Lung (tissue), 12 donors: ENCODE data around the gene IL1RAPL1. TPM values are rescaled to one million over a fixed set of nuclear protein-coding genes. Genes with fewer than 3 reads are reported as not detected.

Experiments
- ATAC-seq: fragments of 200-7000 bp; cut with Tn5 transposase; one replicate; pipeline ENCODE4 v1.9.1; 2020; ENCODE audit warnings: moderate number of reproducible peaks; ENCODE audit not compliant: insufficient read depth, low FRiP score
- DNase-seq, 3 donors: peaks; one replicate each; pipeline ENCODE4 v3.0.0-alpha.2; 2013 to 2017
- H3K27ac ChIP-seq, 2 donors: one replicate each; pipeline ENCODE4 v1.5.1; 2013; ENCODE audit warnings: mild to moderate bottlenecking in 2 of 2, moderate library complexity in 2 of 2, control low read depth in 1 of 2, inconsistent platforms in 1 of 2, low read depth in 1 of 2, low read length in 1 of 2
- H3K27me3 ChIP-seq, 3 donors: one replicate each; pipeline ENCODE4 v1.5.1; 2013; ENCODE audit warnings: low read length in 2 of 3; ENCODE audit not compliant: control insufficient read depth in 3 of 3, insufficient read depth in 3 of 3
- H3K36me3 ChIP-seq, 4 donors: one replicate each; pipeline ENCODE4 v1.5.1; 2013; ENCODE audit warnings: low read length in 4 of 4, mild to moderate bottlenecking in 1 of 4, moderate library complexity in 1 of 4; ENCODE audit not compliant: control insufficient read depth in 4 of 4, insufficient read depth in 4 of 4
- H3K4me1 ChIP-seq, 5 donors: one replicate each; pipeline ENCODE4 v1.5.1; 2013; ENCODE audit warnings: low read length in 5 of 5, mild to moderate bottlenecking in 2 of 5, moderate library complexity in 1 of 5; ENCODE audit not compliant: control insufficient read depth in 5 of 5, insufficient read depth in 5 of 5
- H3K4me3 ChIP-seq: one replicate; pipeline ENCODE4 v1.5.1; 2013; ENCODE audit warnings: mild to moderate bottlenecking, control low read depth, moderate library complexity
- H3K9ac ChIP-seq, 2 donors: one replicate each; pipeline ENCODE4 v1.5.1; 2013; ENCODE audit warnings: low read length in 2 of 2, control low read depth in 1 of 2; ENCODE audit not compliant: insufficient read depth in 1 of 2
- H3K9me3 ChIP-seq, 4 donors: one replicate each; pipeline ENCODE4 v1.5.1; 2013; ENCODE audit warnings: low read length in 3 of 4, mild to moderate bottlenecking in 1 of 4, moderate library complexity in 1 of 4; ENCODE audit not compliant: control insufficient read depth in 4 of 4, insufficient read depth in 3 of 4
- WGBS, 2 donors: extraction: QIAGEN DNeasy Blood & Tissue Kit; methylation state at CpG; one replicate each; pipeline ENCODE4 v1.1.7; 2013; 5-methylcytosine and 5-hydroxymethylcytosine counted together
- polyA plus RNA-seq, 2 donors: library from polyadenylated mRNA; stranded (reverse); fragments of 200-250 nt; gene quantifications; one replicate each; pipeline ENCODE4 v1.2.1, GENCODE V29; 2013
- total RNA-seq, 2 donors: library from RNA; depleted of rRNA in 1 of 2; stranded (reverse); fragments of >200 nt in 1 of 2; gene quantifications; one replicate each; pipeline ENCODE4 v1.2.1, GENCODE V29; 2014 to 2021
- TF ChIP-seq, protein P1 (sequence below): IDR thresholded peaks from 2 replicates; pipeline ENCODE4 v1.5.1; 2012; ENCODE audit warnings: mild to moderate bottlenecking; ENCODE audit errors: control extremely low read depth, extremely low read depth
- donor health status: control.
- donor health status: control.
- donor health status: Bipolar disorder and iron deficiency.
- donor health status: healthy.
- donor health status: DM: yes; HTN: yes; CAD: no.

IL1RAPL1 gene
- total and polyA plus RNA-seq, 4 donors: 2.2 TPM; not detected in 3

DNA sequence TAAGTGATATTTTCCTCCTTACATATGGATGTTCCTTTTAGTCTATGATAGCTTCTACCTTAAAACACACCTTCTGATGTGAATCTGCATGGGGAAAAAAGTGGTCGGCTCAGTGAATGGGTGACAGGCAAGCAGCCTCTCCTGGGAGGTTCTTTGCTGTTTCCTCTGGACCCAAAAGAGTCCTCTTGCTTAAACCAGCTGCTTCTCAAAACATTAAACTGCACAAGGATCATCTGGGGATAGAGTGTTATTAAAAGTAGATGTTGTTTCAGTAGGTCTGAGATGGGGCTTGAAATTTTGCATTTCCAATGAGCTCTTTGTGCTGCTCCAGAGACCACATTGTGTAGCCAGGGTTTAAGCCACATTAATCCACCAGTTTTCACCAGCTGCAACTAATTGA is 452.9 kb downstream of the IL1RAPL1 start:
- Histone ChIP-seq H3K9me3 (no peaks in the 10 kb centered on the region), H3K4me3 (no peak overlapping the region), H3K4me1 (no peaks in the 10 kb centered on the region), H3K27me3 (peaks cover 0 to 6% (median 2%) of the 10 kb centered on the region in 3 donors), H3K9ac (no peak overlapping the region), H3K27ac (no peak overlapping the region), H3K36me3 (no peaks in the 10 kb centered on the region)
- TF ChIP-seq, protein P1, sequence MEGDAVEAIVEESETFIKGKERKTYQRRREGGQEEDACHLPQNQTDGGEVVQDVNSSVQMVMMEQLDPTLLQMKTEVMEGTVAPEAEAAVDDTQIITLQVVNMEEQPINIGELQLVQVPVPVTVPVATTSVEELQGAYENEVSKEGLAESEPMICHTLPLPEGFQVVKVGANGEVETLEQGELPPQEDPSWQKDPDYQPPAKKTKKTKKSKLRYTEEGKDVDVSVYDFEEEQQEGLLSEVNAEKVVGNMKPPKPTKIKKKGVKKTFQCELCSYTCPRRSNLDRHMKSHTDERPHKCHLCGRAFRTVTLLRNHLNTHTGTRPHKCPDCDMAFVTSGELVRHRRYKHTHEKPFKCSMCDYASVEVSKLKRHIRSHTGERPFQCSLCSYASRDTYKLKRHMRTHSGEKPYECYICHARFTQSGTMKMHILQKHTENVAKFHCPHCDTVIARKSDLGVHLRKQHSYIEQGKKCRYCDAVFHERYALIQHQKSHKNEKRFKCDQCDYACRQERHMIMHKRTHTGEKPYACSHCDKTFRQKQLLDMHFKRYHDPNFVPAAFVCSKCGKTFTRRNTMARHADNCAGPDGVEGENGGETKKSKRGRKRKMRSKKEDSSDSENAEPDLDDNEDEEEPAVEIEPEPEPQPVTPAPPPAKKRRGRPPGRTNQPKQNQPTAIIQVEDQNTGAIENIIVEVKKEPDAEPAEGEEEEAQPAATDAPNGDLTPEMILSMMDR: no peak
- ATAC-seq (no peak), DNase-seq (no peak)
- 91 to 100% methylated on average over 1 of the region's 1 CpG for WGBS, 2 donors

DNA sequence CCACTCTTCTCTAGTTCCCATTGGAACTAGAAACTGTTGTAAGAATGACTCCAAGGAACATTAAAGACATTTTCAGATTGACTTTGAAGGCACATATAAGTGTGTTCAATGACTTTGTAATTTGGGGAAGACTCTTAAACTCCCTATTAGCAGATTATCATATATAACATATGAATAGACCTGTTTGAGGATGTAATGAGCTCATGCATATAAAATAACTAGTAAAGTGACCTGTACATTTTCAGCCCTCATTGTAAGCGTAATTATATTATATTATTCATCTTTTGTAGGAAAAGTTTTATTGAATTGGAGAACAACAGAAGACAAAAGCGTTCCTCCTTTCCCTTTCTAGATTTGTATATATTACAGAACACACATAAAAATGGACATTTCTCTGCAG is 455.1 kb downstream of the IL1RAPL1 start:
- no peak for DNase-seq
- TF ChIP-seq, protein P1: no peak
- H3K27me3 ChIP-seq: peaks cover 0 to 3% (median 3%) of the 10 kb centered on the region in 3 donors
- 67 to 94% methylated on average over 2 of the region's 2 CpGs for WGBS, 2 donors
- H3K36me3 ChIP-seq: no peaks in the 10 kb centered on the region
- ATAC-seq: no peak
- H3K4me3 ChIP-seq: no peak overlapping the region
- H3K27ac ChIP-seq: no peak overlapping the region
- no peaks in the 10 kb centered on the region for H3K9me3 ChIP-seq
- H3K4me1 ChIP-seq: no peaks in the 10 kb centered on the region
- no peak overlapping the region for H3K9ac ChIP-seq

DNA sequence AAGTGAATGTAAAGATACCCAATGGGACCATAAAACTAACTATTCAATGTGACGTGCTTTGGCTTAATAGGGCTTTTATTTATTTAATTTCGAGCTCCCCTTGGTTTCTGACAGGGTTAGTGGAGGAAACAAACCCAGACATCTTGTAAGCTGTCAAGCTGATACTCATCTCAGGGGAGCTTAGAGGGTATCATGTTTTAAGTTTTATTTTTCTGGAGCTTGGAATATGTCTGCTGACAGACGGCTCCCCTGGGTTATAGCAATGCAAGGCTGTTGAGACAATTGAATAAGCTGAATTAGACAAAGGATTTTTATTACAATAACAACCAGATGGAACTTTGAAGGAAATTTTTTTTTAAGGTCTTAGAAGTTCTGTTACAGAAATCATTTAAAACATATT is 456.5 kb downstream of the IL1RAPL1 start:
- Histone ChIP-seq H3K27me3 (peaks cover 0 to 3% (median 3%) of the 10 kb centered on the region in 3 donors), H3K27ac (no peak overlapping the region), H3K36me3 (no peaks in the 10 kb centered on the region), H3K9me3 (no peaks in the 10 kb centered on the region), H3K9ac (no peak overlapping the region), H3K4me3 (no peak overlapping the region), H3K4me1 (no peaks in the 10 kb centered on the region)
- DNase-seq: no peak
- 70 to 90% methylated on average over 3 of the region's 3 CpGs for WGBS, 2 donors
- TF ChIP-seq, protein P1: no peak
- ATAC-seq: no peak
